ENCODE measurements around the gene S1PR1.
A peak's percentile ranks its signal among the peaks of the same experiment; 100 is the strongest.

Gene S1PR1

DNA sequence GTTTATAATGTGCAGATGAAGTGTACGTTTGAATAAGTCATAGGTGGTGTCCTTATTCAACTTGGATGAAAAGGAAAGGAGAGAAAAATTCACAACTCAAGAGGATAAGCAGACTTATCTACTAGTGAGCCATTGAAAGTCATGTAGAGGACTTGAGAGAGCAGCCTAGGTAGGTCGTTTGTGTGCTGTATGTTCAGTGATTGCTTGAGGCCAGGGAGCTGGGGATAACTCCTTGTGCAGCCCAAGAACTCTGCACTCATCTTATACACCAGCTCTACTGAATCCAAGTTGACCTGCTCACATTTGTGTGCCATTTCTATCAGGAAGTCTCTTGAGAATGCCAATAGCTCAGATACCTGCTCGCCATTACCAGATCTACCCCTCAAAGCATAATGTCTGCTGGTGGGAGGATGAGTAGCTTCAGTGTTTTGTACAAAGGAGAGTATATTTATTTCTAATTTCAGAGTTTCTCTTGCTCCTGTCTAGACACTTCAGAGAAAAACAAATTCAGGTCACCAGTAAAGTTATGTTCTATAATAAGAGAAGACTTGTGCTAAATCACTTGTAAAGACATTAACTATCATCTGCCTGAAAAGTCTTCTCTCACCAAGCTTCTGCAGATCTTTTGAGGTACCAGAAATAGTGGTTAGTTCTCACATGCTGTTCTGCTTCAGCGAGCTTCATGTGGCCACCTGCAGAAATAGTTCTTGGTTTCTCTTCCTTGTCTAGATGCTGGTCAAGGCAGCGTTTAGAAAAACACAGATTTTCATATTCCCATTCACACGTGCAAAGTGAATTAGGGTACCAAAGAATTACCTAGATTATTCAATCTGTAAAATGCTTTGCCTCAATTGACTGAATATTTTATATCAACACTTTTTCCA lies 10.8 kb downstream of the S1PR1 start:
- peak in 1 of 5 experiments; percentile 30 for DNase-seq

DNA sequence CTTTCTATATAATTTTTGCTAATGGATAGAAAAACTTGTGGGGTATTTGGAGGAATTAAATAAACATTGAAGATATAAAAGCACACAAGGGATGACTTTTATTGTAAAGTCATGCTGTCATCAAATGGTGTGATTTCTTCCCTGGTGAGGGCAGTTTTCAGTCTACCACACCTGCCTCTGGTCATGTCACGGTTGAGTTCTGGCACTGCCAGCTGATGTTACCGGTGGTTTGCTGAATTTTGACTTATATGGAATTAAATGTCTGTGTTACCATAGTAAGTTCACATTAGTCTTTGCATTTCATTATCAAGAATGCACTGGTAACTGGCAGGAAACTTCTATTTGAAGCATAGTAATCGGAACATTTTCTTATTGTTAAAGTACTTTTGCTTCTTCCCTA lies 13.4 kb downstream of the S1PR1 start:
- DNase-seq: no peak

DNA sequence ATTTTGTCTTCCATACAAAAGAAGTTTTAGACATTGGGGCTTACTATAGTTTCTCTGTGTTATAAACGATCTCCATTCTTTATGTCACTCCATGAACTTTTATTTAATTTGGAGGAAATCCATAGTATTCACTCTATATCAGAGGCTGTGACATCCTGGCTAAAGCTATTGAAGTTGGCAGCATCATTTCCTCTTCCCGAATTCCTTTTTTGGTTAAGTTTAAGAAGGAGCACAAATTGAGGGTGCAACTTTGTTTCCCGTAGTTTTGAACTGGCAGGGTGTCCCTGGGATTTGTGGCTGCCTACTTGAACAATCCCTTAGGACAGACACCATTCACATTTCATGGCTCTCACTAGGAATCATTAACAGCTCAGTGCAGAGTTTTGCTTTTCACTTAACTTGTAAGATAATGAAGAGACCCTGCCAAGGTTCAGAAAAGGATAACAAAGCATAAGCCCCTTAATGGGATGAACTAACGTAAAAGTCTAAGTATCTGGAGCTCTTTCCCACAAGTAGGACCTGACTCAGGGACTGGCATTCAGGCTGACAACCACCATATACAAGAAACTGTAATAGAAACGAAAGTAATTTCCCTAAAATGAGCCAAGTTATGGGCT lies 13.9 kb downstream of the S1PR1 start:
- DNase-seq: no peak

- DNase-seq: no peak
Measured at GRCh38 chr1:101251504-101251903, 14.7 kb downstream of the S1PR1 start.

- peak in 1 of 5 experiments; percentile 30 for DNase-seq
Measured at GRCh38 chr1:101253976-101254674, 17.3 kb downstream of the S1PR1 start.

DNA sequence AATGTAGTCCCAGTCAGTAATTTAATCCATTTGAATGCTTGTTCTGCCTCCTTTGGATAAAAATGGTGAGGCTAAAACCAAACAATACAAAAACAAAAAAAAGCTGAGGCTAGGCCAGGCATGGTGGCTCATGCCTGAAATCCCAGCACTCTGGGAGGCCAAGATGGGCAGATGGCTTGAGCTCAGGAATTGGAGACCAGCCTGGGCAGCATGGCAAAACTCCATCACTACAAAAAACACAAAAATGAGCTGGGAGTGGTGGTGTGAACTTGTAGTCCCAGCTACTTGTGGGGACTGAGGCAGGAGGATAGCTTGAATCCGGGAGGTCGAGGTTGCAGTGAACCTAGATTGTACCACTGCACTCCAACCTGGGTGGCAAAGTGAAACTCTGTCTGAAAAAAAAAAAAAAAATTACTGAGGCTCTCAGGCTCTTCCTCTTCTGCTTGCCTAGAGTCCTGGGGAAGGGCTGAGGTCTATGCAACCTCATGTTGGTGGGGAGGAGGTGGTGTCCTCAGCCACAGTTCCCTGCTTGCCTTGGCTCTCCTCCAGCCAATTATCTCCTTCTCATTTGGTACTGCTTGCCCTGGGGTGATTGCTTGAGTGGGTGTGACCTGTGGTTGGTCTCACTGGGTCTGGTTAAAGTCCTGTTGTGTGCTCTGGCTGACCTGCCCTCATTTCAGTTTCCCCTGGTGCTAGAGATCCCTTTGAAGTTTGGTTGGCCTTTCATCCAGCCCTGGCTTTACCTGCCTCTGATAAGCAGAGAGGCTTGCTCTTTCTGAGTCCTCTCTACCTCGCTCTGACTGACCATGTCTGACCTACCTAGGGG lies 20.9 kb downstream of the S1PR1 start:
- peak in 2 of 5 experiments; percentile 62 to 74 for DNase-seq

GRCh38 chr1:101259744-101260148 lies 22.9 kb downstream of the S1PR1 start:
- no peak for DNase-seq

DNA sequence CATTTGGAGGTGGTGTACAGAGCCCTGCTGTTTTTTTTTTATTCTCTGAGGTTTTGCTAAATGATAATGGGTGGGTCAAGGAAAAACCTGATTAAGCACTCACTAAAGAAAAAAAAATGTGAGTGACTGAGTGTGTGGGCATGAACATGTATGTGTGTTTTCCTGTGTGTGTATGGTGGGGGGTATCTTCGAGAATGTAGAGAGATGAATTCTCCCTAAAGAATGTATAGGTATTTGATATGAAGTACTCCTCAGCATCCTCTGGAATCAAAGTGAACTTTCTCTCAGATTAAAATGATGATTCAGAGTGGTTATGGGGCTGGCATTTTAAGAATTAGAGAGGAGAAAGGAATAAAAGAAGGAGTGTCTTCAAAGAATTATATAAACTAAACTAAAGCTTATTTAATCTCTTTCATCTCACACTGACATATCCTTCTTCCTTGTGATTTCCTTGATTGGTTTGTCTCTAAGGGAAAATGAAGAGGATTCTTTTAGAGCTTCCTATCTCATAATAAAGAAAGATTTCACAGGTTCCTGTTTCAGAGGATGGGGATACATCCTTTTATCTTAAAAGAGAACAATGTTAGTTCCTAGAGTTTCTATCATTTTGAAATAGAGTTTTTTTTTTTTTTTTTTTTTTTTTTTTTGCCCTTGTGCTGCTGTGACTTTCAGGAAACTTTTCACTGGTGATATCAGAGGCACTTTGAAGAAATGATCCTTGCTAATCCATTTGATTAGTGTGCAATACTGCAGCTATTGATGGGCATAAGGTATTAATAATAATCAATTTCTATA lies 23.9 kb downstream of the S1PR1 start:
- no peak for DNase-seq

DNA sequence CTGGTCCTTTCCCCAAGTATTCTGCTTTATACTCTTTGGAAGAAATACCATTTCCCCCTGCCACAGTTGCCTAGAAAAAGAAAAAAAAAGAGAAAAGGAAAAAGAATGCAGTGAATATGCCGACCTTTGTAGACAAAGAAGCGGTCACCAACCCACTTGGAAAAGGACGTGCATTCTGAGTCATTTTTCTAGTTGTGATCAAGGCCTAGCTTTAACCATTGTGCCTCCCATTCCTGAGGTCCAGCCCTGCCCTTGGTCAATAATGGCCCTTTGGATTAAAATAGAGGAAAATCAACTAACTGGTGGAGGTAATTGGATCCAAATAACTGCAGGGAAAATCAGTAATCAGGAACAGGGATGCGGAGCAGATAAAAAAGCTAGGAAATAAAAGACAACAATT lies 24.8 kb downstream of the S1PR1 start:
- DNase-seq: no peak

GRCh38 chr1:101262060-101262459 lies 25.2 kb downstream of the S1PR1 start:
- no peak for DNase-seq

GRCh38 chr1:101262630-101263348 lies 26.0 kb downstream of the S1PR1 start:
- DNase-seq: peak in 3 of 5 experiments; percentile 6 to 68 (median 30)

GRCh38 chr1:101264697-101265096 lies 27.9 kb downstream of the S1PR1 start:
- peak in 1 of 5 experiments; percentile 81 for DNase-seq

- DNase-seq: no peak
Measured at GRCh38 chr1:101265684-101266083, 28.9 kb downstream of the S1PR1 start.

- peak in 1 of 5 experiments; percentile 46 for DNase-seq
Measured at GRCh38 chr1:101267082-101267481, 30.3 kb downstream of the S1PR1 start.

- DNase-seq: no peak
Measured at GRCh38 chr1:101268893-101269292, 32.1 kb downstream of the S1PR1 start.

DNA sequence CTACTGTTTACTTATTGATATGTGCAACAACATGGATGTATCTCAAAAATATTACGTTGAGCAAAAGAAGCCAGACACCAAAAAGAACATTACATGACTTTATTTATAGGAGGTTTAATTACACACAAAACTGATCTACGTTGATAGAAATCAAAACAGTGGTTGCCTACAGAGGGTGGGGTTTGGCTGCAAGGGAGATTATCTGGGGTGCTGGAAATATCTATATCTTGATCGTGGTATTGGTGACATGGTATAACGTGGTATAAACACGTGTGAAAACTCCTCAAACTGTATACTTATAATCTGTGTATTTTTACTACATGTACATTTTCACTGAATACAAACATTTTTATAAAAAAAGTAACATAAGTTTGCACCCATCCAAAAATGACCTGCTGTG lies 38.9 kb downstream of the S1PR1 start:
- peak in 1 of 5 experiments; percentile 73 for DNase-seq

- no peak for DNase-seq
Measured at GRCh38 chr1:101276818-101277217, 40.0 kb downstream of the S1PR1 start.

- no peak for DNase-seq
Measured at GRCh38 chr1:101278238-101278637, 41.4 kb downstream of the S1PR1 start.

DNA sequence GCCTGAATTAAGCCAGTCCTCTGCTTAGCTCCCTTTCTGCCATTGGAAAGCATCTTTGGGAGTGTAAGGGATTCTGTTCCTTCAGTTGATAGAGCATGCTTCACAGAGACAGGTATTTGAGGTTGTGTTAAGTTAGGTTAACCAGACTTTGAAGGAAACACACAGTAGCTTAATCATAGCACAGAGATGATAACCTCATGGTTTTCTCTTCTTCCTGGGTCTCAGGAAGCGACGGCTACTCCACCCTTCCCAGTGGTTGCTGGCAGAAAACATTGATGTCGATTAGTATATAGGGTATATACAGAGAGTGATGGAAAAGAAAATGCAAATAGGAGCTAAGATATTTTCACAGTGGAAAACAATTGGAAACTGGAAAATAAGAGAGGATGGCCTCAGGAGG lies 42.0 kb downstream of the S1PR1 start:
- DNase-seq: peak in 2 of 5 experiments; percentile 43 to 68

- peak in 1 of 5 experiments; percentile 27 for DNase-seq
Measured at GRCh38 chr1:101280049-101280592, 43.3 kb downstream of the S1PR1 start.

All from T-helper 2 cell (primary cell).